SK-N-SH treated with all-trans-retinoic acid at 6 μM for 48 hours (cell line): ENCODE results near the gene RIPOR3.

Experiments used
- ATAC-seq: fragments of 200-7000 bp; cut with Tn5 transposase; 3 replicates; pipeline ENCODE4 v1.9.1; 2020; ENCODE audit warnings: mild to moderate bottlenecking, moderate library complexity
- BACH2 ChIP-seq: fragments of 250-450 bp; sonication (Bioruptor Pico); IDR thresholded peaks from 2 replicates; pipeline ENCODE4 v1.9.0; 2021; ENCODE audit warnings: mild to moderate bottlenecking, borderline replicate concordance
- ESRRG ChIP-seq: fragments of 250-450 bp; sonication (Bioruptor Pico); IDR thresholded peaks from 2 replicates; pipeline ENCODE4 v1.6.1; 2021; ENCODE audit warnings: mild to moderate bottlenecking
- ISL1 ChIP-seq: fragments of 250-450 bp; sonication (Bioruptor Pico); IDR thresholded peaks from 2 replicates; pipeline ENCODE4 v2.1.2; 2022; ENCODE audit warnings: mild to moderate bottlenecking, moderate library complexity
- OSR1 ChIP-seq: fragments of 250-450 bp; sonication (Bioruptor Pico); IDR thresholded peaks from 2 replicates; pipeline ENCODE4 v1.8.0; 2022; ENCODE audit warnings: moderate library complexity, mild to moderate bottlenecking, inconsistent platforms
- PATZ1 ChIP-seq: fragments of 250-450 bp; sonication (Bioruptor Pico); IDR thresholded peaks from 2 replicates; pipeline ENCODE4 v1.8.0; 2020; ENCODE audit warnings: mild to moderate bottlenecking, moderate library complexity, borderline replicate concordance
- PPARA ChIP-seq: fragments of 250-450 bp; sonication (Bioruptor Pico); IDR thresholded peaks from 2 replicates; pipeline ENCODE4 v1.5.0; 2020; ENCODE audit warnings: mild to moderate bottlenecking, borderline replicate concordance
- RARB ChIP-seq: fragments of 250-450 bp; sonication (Bioruptor Pico); IDR thresholded peaks from 2 replicates; pipeline ENCODE4 v1.8.0; 2021; ENCODE audit warnings: mild to moderate bottlenecking, moderate library complexity
- TCF4 ChIP-seq: fragments of 250-450 bp; sonication (Bioruptor Pico); IDR thresholded peaks from 2 replicates; pipeline ENCODE4 v1.8.0; 2021; ENCODE audit warnings: mild to moderate bottlenecking, moderate library complexity, borderline replicate concordance
- TOX ChIP-seq: fragments of 250-450 bp; sonication (Bioruptor Pico); IDR thresholded peaks from 2 replicates; pipeline ENCODE4 v1.8.0; 2021; ENCODE audit warnings: mild to moderate bottlenecking, moderate library complexity, borderline replicate concordance
- ZC3H10 ChIP-seq: fragments of 250-450 bp; sonication (Bioruptor Pico); IDR thresholded peaks from 2 replicates; pipeline ENCODE4 v1.5.1; 2021; ENCODE audit warnings: mild to moderate bottlenecking, moderate library complexity
- ZFP3 ChIP-seq: fragments of 250-450 bp; sonication (Bioruptor Pico); IDR thresholded peaks from 2 replicates; pipeline ENCODE4 v1.5.0; 2020; ENCODE audit warnings: mild to moderate bottlenecking, moderate library complexity
- ZFP30 ChIP-seq: fragments of 450-650 bp; formaldehyde crosslinking; IDR thresholded peaks from 2 replicates; pipeline ENCODE4 v1.5.0; 2022; ENCODE audit warnings: mild to moderate bottlenecking, moderate library complexity
- ZNF565 ChIP-seq: fragments of 450-650 bp; formaldehyde crosslinking; conservative IDR thresholded peaks from 2 replicates; pipeline ENCODE4 v1.5.0; 2020; ENCODE audit warnings: low read depth, mild to moderate bottlenecking, moderate library complexity
- ZNF8 ChIP-seq: fragments of 450-650 bp; formaldehyde crosslinking; IDR thresholded peaks from 2 replicates; pipeline ENCODE4 v1.5.0; 2020; ENCODE audit warnings: mild to moderate bottlenecking, moderate library complexity
- TF ChIP-seq, protein P1 (sequence below): fragments of 250-450 bp; sonication (Bioruptor Pico); IDR thresholded peaks from 2 replicates; pipeline ENCODE4 v1.5.1; 2021; ENCODE audit warnings: mild to moderate bottlenecking, moderate library complexity
- TF ChIP-seq, protein P2 (sequence below): fragments of 250-450 bp; sonication (Bioruptor Pico); IDR thresholded peaks from 2 replicates; pipeline ENCODE4 v1.5.0; 2020; ENCODE audit warnings: mild to moderate bottlenecking, moderate library complexity
- TF ChIP-seq, protein P3 (sequence below): fragments of 250-450 bp; sonication (Bioruptor Pico); IDR thresholded peaks from 2 replicates; pipeline ENCODE4 v1.5.1; 2020; ENCODE audit warnings: low read depth, mild to moderate bottlenecking, moderate library complexity
- TF ChIP-seq, protein P4 (sequence below): fragments of 250-450 bp; sonication (Bioruptor Pico); IDR thresholded peaks from 2 replicates; pipeline ENCODE4 v1.8.0; 2021; ENCODE audit warnings: low read depth, mild to moderate bottlenecking, moderate library complexity, borderline replicate concordance

RIPOR3 gene

GRCh38 chr20:50597406-50597969, 93.9 kb downstream of the RIPOR3 start:
- no peak for ATAC-seq

DNA sequence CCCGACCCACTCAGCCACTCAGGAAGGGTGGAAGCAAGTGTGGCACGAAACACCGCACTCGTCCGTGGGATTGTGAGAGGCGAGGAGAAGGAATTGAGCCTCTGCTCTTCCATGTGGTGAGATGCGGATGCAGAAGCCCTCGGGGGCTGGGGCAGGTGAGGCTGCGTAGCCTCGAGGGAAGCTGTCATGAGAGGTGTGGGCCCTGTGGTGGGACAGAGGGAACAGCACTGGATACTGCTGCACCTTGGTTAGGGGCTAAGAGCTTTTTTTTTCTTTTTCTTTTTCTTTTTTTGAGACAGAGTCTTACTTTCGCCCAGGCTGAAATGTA, 94.7 kb downstream of the RIPOR3 start:
- no peak for ATAC-seq
- TF ChIP-seq, protein P1, sequence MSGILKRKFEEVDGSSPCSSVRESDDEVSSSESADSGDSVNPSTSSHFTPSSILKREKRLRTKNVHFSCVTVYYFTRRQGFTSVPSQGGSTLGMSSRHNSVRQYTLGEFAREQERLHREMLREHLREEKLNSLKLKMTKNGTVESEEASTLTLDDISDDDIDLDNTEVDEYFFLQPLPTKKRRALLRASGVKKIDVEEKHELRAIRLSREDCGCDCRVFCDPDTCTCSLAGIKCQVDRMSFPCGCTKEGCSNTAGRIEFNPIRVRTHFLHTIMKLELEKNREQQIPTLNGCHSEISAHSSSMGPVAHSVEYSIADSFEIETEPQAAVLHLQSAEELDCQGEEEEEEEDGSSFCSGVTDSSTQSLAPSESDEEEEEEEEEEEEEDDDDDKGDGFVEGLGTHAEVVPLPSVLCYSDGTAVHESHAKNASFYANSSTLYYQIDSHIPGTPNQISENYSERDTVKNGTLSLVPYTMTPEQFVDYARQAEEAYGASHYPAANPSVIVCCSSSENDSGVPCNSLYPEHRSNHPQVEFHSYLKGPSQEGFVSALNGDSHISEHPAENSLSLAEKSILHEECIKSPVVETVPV (CRISPR knock-in tag) = no peak
- TF ChIP-seq PPARA (no peak), ZNF565 (CRISPR knock-in tag) (no peak), ZNF8 (no peak), ZFP3 (no peak), TCF4 (CRISPR knock-in tag) (no peak), RARB (CRISPR knock-in tag) (no peak), OSR1 (CRISPR knock-in tag) (no peak), ZC3H10 (CRISPR knock-in tag) (no peak), TOX (CRISPR knock-in tag) (no peak)
- TF ChIP-seq, protein P2, sequence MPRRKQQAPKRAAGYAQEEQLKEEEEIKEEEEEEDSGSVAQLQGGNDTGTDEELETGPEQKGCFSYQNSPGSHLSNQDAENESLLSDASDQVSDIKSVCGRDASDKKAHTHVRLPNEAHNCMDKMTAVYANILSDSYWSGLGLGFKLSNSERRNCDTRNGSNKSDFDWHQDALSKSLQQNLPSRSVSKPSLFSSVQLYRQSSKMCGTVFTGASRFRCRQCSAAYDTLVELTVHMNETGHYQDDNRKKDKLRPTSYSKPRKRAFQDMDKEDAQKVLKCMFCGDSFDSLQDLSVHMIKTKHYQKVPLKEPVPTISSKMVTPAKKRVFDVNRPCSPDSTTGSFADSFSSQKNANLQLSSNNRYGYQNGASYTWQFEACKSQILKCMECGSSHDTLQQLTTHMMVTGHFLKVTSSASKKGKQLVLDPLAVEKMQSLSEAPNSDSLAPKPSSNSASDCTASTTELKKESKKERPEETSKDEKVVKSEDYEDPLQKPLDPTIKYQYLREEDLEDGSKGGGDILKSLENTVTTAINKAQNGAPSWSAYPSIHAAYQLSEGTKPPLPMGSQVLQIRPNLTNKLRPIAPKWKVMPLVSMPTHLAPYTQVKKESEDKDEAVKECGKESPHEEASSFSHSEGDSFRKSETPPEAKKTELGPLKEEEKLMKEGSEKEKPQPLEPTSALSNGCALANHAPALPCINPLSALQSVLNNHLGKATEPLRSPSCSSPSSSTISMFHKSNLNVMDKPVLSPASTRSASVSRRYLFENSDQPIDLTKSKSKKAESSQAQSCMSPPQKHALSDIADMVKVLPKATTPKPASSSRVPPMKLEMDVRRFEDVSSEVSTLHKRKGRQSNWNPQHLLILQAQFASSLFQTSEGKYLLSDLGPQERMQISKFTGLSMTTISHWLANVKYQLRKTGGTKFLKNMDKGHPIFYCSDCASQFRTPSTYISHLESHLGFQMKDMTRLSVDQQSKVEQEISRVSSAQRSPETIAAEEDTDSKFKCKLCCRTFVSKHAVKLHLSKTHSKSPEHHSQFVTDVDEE (CRISPR knock-in tag) = no peak

More at GRCh38 chr20:50597406-50597969, 93.9 kb downstream of the RIPOR3 start:
- TF ChIP-seq PATZ1 (CRISPR knock-in tag) (no peak), ZNF565 (CRISPR knock-in tag) (no peak), ZNF8 (no peak), OSR1 (CRISPR knock-in tag) (no peak), TOX (CRISPR knock-in tag) (no peak), PPARA (no peak), RARB (CRISPR knock-in tag) (no peak), ISL1 (CRISPR knock-in tag) (no peak), TCF4 (CRISPR knock-in tag) (no peak), BACH2 (CRISPR knock-in tag) (no peak), ZFP30 (CRISPR knock-in tag) (no peak), ESRRG (CRISPR knock-in tag) (no peak)
- TF ChIP-seq, protein P3, sequence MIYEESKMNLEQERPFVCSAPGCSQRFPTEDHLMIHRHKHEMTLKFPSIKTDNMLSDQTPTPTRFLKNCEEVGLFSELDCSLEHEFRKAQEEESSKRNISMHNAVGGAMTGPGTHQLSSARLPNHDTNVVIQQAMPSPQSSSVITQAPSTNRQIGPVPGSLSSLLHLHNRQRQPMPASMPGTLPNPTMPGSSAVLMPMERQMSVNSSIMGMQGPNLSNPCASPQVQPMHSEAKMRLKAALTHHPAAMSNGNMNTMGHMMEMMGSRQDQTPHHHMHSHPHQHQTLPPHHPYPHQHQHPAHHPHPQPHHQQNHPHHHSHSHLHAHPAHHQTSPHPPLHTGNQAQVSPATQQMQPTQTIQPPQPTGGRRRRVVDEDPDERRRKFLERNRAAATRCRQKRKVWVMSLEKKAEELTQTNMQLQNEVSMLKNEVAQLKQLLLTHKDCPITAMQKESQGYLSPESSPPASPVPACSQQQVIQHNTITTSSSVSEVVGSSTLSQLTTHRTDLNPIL = no peak
- TF ChIP-seq, protein P4, sequence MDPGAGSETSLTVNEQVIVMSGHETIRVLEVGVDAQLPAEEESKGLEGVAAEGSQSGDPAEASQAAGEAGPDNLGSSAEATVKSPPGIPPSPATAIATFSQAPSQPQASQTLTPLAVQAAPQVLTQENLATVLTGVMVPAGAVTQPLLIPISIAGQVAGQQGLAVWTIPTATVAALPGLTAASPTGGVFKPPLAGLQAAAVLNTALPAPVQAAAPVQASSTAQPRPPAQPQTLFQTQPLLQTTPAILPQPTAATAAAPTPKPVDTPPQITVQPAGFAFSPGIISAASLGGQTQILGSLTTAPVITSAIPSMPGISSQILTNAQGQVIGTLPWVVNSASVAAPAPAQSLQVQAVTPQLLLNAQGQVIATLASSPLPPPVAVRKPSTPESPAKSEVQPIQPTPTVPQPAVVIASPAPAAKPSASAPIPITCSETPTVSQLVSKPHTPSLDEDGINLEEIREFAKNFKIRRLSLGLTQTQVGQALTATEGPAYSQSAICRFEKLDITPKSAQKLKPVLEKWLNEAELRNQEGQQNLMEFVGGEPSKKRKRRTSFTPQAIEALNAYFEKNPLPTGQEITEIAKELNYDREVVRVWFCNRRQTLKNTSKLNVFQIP (CRISPR knock-in tag) = no peak
- TF ChIP-seq, protein P1 (CRISPR knock-in tag) = no peak
- TF ChIP-seq, protein P2 (CRISPR knock-in tag) = no peak
